Measurements from ENCODE around the gene CD19.

The CD19 gene

GRCh38 chr16:28985211-28986041 is 53.7 kb downstream of the CD19 start:
- no peaks in the 10 kb centered on the region for H3K4me1 ChIP-seq (ENCODE audit: control insufficient read depth, insufficient read depth, low read length)

DNA sequence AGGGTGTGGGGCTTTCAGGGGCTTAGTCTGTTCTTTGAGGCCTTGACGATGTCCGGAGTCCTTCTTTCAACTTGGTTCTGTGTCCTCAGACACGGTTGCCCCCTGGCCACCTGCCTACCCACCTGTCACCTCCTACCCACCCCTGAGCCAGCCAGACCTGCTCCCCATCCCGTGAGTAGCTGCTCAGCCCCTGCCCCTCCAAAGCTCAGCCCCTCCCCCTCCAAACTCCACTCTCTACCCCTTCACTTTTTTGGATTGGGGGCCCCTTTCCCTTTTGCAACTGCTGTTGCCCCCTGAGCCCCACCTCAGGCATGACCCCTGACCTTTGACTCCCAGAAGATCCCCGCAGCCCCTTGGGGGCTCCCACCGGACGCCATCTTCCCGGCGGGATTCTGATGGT is 54.3 kb downstream of the CD19 start:
- no peak overlapping the region for H3K4me3 ChIP-seq (ENCODE audit: low read length)
- H3K36me3 ChIP-seq (ENCODE audit: insufficient read depth, low read length), result peaks cover 59% of the 10 kb centered on the region
- no peaks in the 10 kb centered on the region for H3K27me3 ChIP-seq (ENCODE audit: control insufficient read depth, insufficient read depth, low read length)
- H3K4me1 ChIP-seq (ENCODE audit: control insufficient read depth, insufficient read depth, low read length), result no peaks in the 10 kb centered on the region
- no peak overlapping the region for H3K4me2 ChIP-seq (ENCODE audit: low read length)
- peaks cover 4% of the 10 kb centered on the region for H3K9me3 ChIP-seq (replicated peaks; ENCODE audit: low read length)
- no peak overlapping the region for H3K9ac ChIP-seq (ENCODE audit: low read depth, low read length)

More at GRCh38 chr16:28985211-28986041, 53.7 kb downstream of the CD19 start:
- peaks cover 64% of the 10 kb centered on the region for H3K36me3 ChIP-seq (ENCODE audit: insufficient read depth, low read length)
- no peak overlapping the region for H3K4me2 ChIP-seq (ENCODE audit: low read length)
- peaks cover 4% of the 10 kb centered on the region for H3K9me3 ChIP-seq (replicated peaks; ENCODE audit: low read length)
- H3K9ac ChIP-seq (ENCODE audit: low read depth, low read length), result no peak overlapping the region
- H3K4me3 ChIP-seq (ENCODE audit: low read length), result no peak overlapping the region
- H3K27me3 ChIP-seq (ENCODE audit: control insufficient read depth, insufficient read depth, low read length), result no peaks in the 10 kb centered on the region

- Histone ChIP-seq H3K4me2 (ENCODE audit: low read length) (no peak overlapping the region), H3K36me3 (ENCODE audit: insufficient read depth, low read length) (peaks cover 55% of the 10 kb centered on the region), H3K9me3 (replicated peaks; ENCODE audit: low read length) (peaks cover 2% of the 10 kb centered on the region), H3K9ac (ENCODE audit: low read depth, low read length) (no peak overlapping the region), H3K4me1 (ENCODE audit: control insufficient read depth, insufficient read depth, low read length) (no peaks in the 10 kb centered on the region), H3K27me3 (ENCODE audit: control insufficient read depth, insufficient read depth, low read length) (no peaks in the 10 kb centered on the region), H3K4me3 (ENCODE audit: low read length) (no peak overlapping the region)
Measured at GRCh38 chr16:28986492-28986891, 54.7 kb downstream of the CD19 start.

DNA sequence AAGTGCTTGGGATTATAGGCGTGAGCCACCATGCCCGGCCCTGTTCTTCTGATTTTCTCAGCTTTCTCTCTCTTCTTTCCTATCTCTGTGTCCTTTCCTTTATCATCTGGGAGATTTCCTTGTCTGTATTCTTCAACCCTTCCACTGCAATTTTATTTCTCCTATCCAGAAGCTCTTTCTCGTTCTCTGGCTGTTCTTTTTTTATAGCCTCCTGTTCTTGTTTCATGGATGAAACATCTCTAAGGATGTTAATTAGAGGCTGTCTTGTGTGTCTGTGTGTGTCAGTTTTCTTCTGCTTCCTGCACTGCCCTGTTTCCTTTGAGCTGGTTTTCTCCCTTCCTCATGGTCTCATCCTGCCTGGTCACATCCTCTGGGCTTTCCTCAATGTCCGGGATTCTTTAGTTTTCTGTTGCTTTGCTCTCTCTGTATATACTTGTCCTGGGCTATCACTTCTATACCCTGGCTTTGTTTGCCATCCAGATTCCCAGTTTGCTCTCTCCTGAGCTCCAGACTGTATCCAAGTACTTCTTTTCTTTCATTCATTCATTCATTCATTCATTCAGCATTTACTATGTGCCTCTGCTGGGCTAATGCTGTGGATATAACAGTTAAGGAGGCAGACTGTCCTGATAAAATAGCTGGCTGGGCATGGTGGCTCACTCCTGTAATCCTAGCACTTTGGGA is 55.5 kb downstream of the CD19 start:
- Histone ChIP-seq H3K4me3 (ENCODE audit: low read length) (no peak overlapping the region), H3K4me1 (ENCODE audit: control insufficient read depth, insufficient read depth, low read length) (no peaks in the 10 kb centered on the region)

More for the DNA sequence above, 55.5 kb downstream of the CD19 start:
- Histone ChIP-seq H3K9ac (ENCODE audit: low read depth, low read length) (no peak overlapping the region), H3K4me2 (ENCODE audit: low read length) (no peak overlapping the region), H3K36me3 (ENCODE audit: insufficient read depth, low read length) (peaks cover 47% of the 10 kb centered on the region), H3K9me3 (replicated peaks; ENCODE audit: low read length) (no peaks in the 10 kb centered on the region), H3K27me3 (ENCODE audit: control insufficient read depth, insufficient read depth, low read length) (no peaks in the 10 kb centered on the region)

Measured in skeletal muscle satellite cell (primary cell).